Glomerular visceral epithelial cell (primary cell): ENCODE data around the gene DDX59.

Source experiments
- DNase-seq: peaks from one replicate; pipeline ENCODE4 v3.0.0-alpha.2; 2016; ENCODE audit errors: extremely low spot score

Gene DDX59

GRCh38 chr1:200669314-200670241 lies at the start of gene DDX59:
DDX59 (minus strand) TSS chr1:200669907; CDS start chr1:200666740, 3,167 bp downstream.
- DNase-seq = peak; percentile 99

- DNase-seq = no peak
Observed at GRCh38 chr1:200714504-200715187, 44.9 kb upstream of the DDX59 start.

GRCh38 chr1:200710166-200710565 lies 40.5 kb upstream of the DDX59 start:
- DNase-seq = no peak

- peak; percentile 18 for DNase-seq
Observed at GRCh38 chr1:200708769-200709168, 39.1 kb upstream of the DDX59 start.

GRCh38 chr1:200708161-200708560 lies 38.5 kb upstream of the DDX59 start:
- no peak for DNase-seq

GRCh38 chr1:200707116-200707515 lies 37.4 kb upstream of the DDX59 start:
- no peak for DNase-seq

- no peak for DNase-seq
Observed at GRCh38 chr1:200706111-200706814, 36.6 kb upstream of the DDX59 start.

- DNase-seq = no peak
Observed at GRCh38 chr1:200704986-200705500, 35.3 kb upstream of the DDX59 start.

GRCh38 chr1:200699871-200700270 lies 30.2 kb upstream of the DDX59 start:
- DNase-seq = peak; percentile 44

- DNase-seq = no peak
Observed at GRCh38 chr1:200694738-200695137, 25.0 kb upstream of the DDX59 start.

- no peak for DNase-seq
Observed at GRCh38 chr1:200693327-200693726, 23.6 kb upstream of the DDX59 start.

- DNase-seq = no peak
Observed at GRCh38 chr1:200692316-200692715, 22.6 kb upstream of the DDX59 start.

GRCh38 chr1:200686620-200687019 lies 16.9 kb upstream of the DDX59 start:
- DNase-seq = no peak

- DNase-seq = no peak
Observed at GRCh38 chr1:200684015-200684414, 14.3 kb upstream of the DDX59 start.

- DNase-seq = no peak
Observed at GRCh38 chr1:200683298-200683697, 13.6 kb upstream of the DDX59 start.

- no peak for DNase-seq
Observed at GRCh38 chr1:200681231-200681630, 11.5 kb upstream of the DDX59 start.

GRCh38 chr1:200676829-200677228 lies 7.1 kb upstream of the DDX59 start:
- no peak for DNase-seq

- no peak for DNase-seq
Observed at GRCh38 chr1:200675588-200675852, 5.8 kb upstream of the DDX59 start.

GRCh38 chr1:200674838-200675587 lies 5.3 kb upstream of the DDX59 start:
- no peak for DNase-seq

GRCh38 chr1:200673952-200674823 lies 4.5 kb upstream of the DDX59 start:
- no peak for DNase-seq
